Ammon's horn (tissue), 1 donor: ENCODE data around the gene SLC30A7.

Experiments
- DNase-seq: peaks from one replicate; pipeline ENCODE4 v3.0.0-alpha.2; 2016; ENCODE audit warnings: low spot score

Gene SLC30A7

DNA sequence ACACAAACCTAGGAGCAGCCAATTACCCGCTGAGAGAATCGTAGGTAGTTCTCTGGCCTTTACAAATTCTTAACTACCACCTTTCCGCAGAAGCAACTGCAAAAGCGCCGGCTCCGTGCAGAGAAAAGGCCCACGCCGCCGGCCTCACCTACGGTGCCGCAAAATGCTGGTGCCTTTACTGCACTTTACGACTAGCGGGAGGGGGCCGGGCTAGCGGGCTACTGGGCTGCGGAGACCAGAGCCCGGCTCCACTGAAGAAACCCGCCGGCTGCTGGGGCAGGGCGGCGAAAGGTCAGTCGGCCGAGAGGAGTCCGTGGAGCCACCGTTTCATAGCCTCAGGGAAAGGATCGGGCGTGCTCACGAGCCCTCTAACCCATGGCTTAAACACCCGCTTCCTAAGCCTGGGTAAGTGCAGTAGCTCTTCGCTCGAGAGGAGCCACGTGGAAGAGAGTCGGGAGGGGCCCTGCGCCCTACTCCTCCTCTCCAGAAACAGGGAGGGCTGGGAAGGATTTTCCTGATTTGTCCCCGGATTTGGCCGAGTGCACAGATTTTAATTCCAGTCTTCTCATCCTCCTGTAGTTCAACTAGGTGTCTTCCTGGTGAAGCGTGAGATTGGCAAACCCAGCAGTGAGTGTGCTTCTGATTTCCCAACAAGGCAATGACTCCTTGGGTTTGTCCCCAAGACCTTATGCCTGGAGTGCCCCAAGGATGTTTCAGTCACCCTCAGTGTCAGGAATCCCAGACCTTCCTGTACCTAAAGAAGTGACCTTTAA, 130.0 kb downstream of the SLC30A7 start, which contains the start of gene DPH5:
Gene DPH5 (minus strand): TSS at position 128 of the 773 bp plus-strand sequence. CDS start 341 bp downstream, outside the sequence.
- peak; percentile 89 for DNase-seq

DNA sequence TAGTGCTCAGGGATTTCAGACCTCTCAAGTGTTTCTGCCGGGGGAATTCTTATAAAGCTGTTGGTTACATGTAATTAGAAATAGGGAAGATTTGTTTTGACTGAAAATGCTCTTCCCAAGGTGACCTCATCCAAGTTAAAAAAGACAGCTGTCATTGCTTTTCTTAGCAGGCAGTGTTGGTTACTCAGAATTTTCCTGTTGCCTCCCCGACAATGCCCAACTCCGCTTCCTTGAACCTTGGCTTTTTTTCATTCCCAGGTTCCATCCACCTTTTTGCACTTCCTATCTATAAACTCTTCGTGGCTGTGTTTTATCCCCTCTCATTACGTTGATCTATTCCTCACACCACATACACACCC, 130.5 kb downstream of the SLC30A7 start:
- DNase-seq = no peak

DNA sequence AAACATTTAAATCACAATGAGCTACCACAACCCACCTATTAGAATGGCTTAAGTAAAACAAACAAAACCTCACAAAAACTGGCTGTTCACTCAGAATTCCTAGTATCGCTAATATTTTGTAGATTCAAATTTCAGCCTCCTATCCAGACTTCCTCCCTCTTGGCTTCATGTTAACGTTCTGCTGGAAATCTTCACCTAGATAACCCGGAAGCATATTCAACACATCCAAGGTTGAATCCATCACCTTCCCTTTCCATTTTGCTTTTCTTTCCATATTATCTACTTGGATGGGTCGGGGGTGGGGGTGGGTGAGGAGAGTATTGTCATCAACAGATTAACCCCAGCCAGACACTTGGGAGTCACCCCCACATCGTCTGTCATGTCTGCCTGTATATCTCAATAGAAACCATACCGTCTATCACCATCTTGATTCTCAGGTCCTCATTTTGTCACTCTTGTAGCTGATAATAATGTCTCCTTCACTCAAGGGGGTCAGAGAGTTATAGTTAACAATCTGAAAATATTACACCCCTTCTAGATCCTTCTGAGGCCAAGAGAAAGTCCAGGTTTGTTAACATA, 131.4 kb downstream of the SLC30A7 start:
- no peak for DNase-seq

DNA sequence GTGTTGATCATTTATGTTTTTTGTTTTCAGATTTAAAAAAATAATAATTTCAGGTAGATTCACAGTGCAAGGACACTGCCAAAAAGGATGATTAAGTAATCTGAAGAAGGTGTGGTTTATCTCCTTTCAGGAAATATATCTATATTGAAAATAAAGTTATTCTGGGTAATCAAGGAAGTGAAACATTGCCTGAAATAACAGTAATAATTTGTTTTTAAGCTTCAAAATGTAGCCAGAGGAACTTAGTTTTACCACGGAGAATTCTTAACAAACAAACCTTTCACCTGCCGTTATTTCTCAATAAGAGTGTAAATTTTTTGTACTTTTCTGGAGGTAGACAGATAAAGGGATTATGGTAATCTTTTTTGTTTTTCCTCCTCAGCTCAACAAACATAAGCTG, 132.6 kb downstream of the SLC30A7 start:
- DNase-seq = no peak

DNA sequence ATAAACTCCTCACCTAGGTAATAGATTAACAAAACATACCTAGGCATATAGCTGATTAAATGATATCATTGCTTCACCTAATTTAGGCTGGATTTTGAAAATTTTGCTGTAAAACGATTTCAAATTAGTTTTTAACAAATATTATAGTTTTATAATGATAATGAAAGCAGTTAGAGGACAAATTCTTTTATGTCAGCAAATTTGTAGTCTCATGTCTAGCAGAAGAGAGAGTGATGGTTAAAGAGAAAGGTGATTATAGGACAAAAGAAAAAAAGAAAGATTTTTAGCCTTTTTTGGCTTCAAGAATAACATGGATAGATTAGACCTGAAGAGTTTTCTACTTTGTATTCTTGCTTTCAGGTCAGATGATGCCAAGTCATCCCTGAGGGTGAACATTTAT, 133.3 kb downstream of the SLC30A7 start:
- DNase-seq = no peak

DNA sequence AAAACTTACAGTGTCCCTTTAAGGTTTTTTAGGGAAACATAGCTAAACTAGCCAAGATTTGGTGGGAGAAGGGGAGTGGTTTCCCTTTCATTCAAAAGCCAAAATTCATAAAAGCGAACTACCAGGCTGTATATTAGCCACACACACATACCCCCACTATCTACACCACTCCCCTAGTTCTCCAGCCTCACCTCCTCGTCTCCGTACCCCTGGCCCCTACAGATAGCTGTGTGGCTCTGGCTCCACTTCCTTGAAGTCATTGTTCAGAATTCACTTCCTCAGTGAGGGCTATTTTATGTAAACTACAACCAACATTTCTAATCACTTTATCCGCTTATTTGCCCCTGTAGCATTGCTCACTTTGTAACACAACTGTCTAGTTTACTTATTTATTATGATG, 135.0 kb downstream of the SLC30A7 start:
- DNase-seq = no peak
